ENCODE data around the gene SLC25A21.

The SLC25A21 gene

DNA sequence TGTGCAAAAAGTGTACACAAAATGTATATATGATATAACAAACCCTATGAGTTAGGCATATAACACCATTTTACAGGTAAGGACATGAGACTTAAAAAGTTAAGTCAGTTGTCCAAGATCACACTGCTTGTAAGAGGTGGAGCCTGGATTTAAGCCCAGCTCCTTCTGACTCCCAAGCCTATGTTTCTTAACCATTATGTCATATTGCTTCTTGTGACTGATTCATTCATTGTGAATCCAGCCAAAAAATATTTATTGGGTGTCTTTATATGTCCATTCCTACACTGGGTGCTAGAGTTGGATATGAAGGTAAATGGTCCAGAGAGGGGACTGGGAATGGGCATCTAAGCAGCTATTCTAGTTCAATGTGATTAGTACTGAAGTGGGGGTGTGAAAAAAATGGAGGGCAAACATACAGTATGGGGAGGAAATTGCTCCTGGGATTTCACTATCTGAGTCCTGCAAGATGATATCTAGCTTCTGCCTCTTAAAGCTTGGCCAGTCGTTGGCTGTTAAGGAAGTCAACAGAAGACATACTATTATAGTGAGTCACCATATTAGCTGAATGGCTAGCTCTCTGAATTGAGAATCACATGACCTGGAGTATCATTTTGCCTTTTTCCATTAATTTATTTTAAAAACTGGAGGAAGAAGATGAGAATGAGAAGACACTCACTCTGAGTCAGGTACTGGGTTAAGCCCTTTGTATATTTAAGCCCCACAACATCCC, 481.9 kb downstream of the SLC25A21 start:
- H4K20me1 ChIP-seq (ENCODE audit: insufficient read depth, low read length), result no peaks in the 10 kb centered on the region
- no peak overlapping the region for H3K4me3 ChIP-seq (ENCODE audit: low read length)
- H3K9me2 ChIP-seq (replicated peaks; ENCODE audit: insufficient read depth, low read length), result no peaks in the 10 kb centered on the region
- H2AFZ ChIP-seq (ENCODE audit: low read length), result no peak overlapping the region
- H3K36me3 ChIP-seq (replicated peaks; ENCODE audit: insufficient read depth, low read length), result no peaks in the 10 kb centered on the region
- H3K27me3 ChIP-seq (replicated peaks; ENCODE audit: insufficient read depth, low read length), result no peaks in the 10 kb centered on the region
- no peak overlapping the region for H3K4me2 ChIP-seq (ENCODE audit: low read depth, low read length)
- no peak for DNase-seq
- no peak overlapping the region for H3K27ac ChIP-seq (ENCODE audit: low read length)
- TF ChIP-seq CTCF (IDR thresholded peaks at IDR 0.05; ENCODE audit: low read length) (no peak), EZH2phosphoT487 (IDR thresholded peaks at IDR 0.05; ENCODE audit: low read length) (no peak), EZH2 (optimal IDR thresholded peaks at IDR 0.05; ENCODE audit: low read depth, low read length) (no peak)
- H3K9me3 ChIP-seq (replicated peaks; ENCODE audit: insufficient read depth, low read length), result no peaks in the 10 kb centered on the region
- H3K79me2 ChIP-seq (ENCODE audit: low read length), result no peaks in the 10 kb centered on the region
- H3F3A ChIP-seq (ENCODE audit: insufficient read depth, low read length), result no peaks in the 10 kb centered on the region
- no peaks in the 10 kb centered on the region for H3K4me1 ChIP-seq (ENCODE audit: low read length)
- no peak overlapping the region for H3K9ac ChIP-seq (ENCODE audit: low read length)

DNA sequence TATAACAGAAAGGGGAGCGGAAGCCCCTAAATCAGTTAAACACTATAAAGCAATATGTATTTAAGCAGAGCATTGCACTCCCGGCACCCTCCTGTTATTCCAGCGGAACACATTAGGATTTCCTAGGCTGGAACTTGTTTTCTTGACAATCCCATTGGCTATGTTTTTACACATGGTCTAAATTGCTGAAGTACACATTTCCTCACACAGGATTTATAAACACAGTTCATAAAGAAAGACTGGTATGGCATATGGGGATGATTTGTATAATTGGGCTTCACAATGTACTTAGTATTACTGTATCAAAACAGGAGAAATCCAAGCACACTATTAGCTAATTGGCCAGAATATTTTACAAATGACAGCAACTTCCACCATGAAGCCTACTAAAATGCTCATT, 487.5 kb downstream of the SLC25A21 start:
- no peaks in the 10 kb centered on the region for H3K4me1 ChIP-seq (ENCODE audit: low read length)
- no peaks in the 10 kb centered on the region for H3K36me3 ChIP-seq (replicated peaks; ENCODE audit: insufficient read depth, low read length)
- H4K20me1 ChIP-seq (ENCODE audit: insufficient read depth, low read length), result no peaks in the 10 kb centered on the region
- no peak overlapping the region for H3K4me2 ChIP-seq (ENCODE audit: low read depth, low read length)
- no peak overlapping the region for H2AFZ ChIP-seq (ENCODE audit: low read length)
- TF ChIP-seq EZH2 (optimal IDR thresholded peaks at IDR 0.05; ENCODE audit: low read depth, low read length) (no peak), CTCF (IDR thresholded peaks at IDR 0.05; ENCODE audit: low read length) (no peak), EZH2phosphoT487 (IDR thresholded peaks at IDR 0.05; ENCODE audit: low read length) (no peak)
- DNase-seq, result no peak
- no peaks in the 10 kb centered on the region for H3K79me2 ChIP-seq (ENCODE audit: low read length)
- no peaks in the 10 kb centered on the region for H3K9me2 ChIP-seq (replicated peaks; ENCODE audit: insufficient read depth, low read length)
- H3K27ac ChIP-seq (ENCODE audit: low read length), result no peak overlapping the region
- no peak overlapping the region for H3K9ac ChIP-seq (ENCODE audit: low read length)
- no peaks in the 10 kb centered on the region for H3F3A ChIP-seq (ENCODE audit: insufficient read depth, low read length)
- H3K27me3 ChIP-seq (replicated peaks; ENCODE audit: insufficient read depth, low read length), result no peaks in the 10 kb centered on the region
- no peak overlapping the region for H3K4me3 ChIP-seq (ENCODE audit: low read length)
- no peaks in the 10 kb centered on the region for H3K9me3 ChIP-seq (replicated peaks; ENCODE audit: insufficient read depth, low read length)

DNA sequence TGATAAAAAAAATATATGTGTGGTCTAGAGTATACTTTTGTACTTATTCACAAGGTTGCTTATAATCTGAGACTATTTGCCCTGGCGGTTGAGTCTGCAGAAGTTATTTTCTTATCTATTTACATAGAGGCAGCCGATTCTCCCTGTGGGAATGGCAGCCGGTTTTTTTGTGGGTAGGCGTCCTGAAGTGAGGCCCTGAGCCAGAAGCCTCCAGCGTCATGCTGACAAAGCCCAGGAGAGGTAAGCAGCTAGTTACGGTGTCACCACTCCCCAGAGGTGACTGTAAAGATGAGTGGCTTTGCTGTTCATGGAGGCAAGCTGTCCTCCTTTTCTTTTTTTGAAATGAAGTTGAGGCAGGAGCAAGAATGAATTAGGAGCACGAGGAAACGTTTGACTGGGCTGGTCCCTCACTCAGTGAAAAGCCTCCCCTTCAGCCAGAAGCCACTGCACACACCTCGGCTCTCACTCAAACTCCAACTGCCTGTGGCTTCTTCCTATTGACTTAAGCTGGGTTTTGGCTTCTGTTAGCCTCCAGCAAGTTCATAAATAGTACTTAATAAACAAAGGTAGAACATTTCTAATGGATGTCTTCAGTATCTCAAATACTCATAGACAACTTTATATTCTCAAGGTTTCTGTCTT, 489.2 kb downstream of the SLC25A21 start:
- Histone ChIP-seq H3K79me2 (ENCODE audit: low read length) (no peaks in the 10 kb centered on the region), H3K9ac (ENCODE audit: low read length) (no peak overlapping the region), H3K36me3 (replicated peaks; ENCODE audit: insufficient read depth, low read length) (no peaks in the 10 kb centered on the region), H3K9me2 (replicated peaks; ENCODE audit: insufficient read depth, low read length) (no peaks in the 10 kb centered on the region), H4K20me1 (ENCODE audit: insufficient read depth, low read length) (no peaks in the 10 kb centered on the region), H2AFZ (ENCODE audit: low read length) (no peak overlapping the region), H3K27me3 (replicated peaks; ENCODE audit: insufficient read depth, low read length) (no peaks in the 10 kb centered on the region), H3K9me3 (replicated peaks; ENCODE audit: insufficient read depth, low read length) (no peaks in the 10 kb centered on the region), H3F3A (ENCODE audit: insufficient read depth, low read length) (no peaks in the 10 kb centered on the region), H3K4me2 (ENCODE audit: low read depth, low read length) (no peak overlapping the region), H3K4me1 (ENCODE audit: low read length) (no peaks in the 10 kb centered on the region), H3K27ac (ENCODE audit: low read length) (no peak overlapping the region), H3K4me3 (ENCODE audit: low read length) (no peak overlapping the region)
- DNase-seq, result no peak
- TF ChIP-seq CTCF (IDR thresholded peaks at IDR 0.05; ENCODE audit: low read length), result no peak
- no peak for TF ChIP-seq EZH2 (optimal IDR thresholded peaks at IDR 0.05; ENCODE audit: low read depth, low read length)
- no peak for TF ChIP-seq EZH2phosphoT487 (IDR thresholded peaks at IDR 0.05; ENCODE audit: low read length)

Data from MM.1S (cell line).